HepG2 (cell line): ENCODE measurements around the gene TSC22D1. TPM values are rescaled to one million over a fixed set of nuclear protein-coding genes. Genes with fewer than 3 reads are reported as not detected.

ENCODE experiments used
- ATAC-seq: fragments of 200-7000 bp; cut with Tn5 transposase; 3 replicates; pipeline ENCODE4 v1.9.1; 2020; ENCODE audit warnings: mild to moderate bottlenecking, moderate library complexity
- BruUV-seq: library from RNA; stranded (reverse); fragments of 400-500 nt; replicated peaks from 2 replicates; lab custom pipeline; 2021; lab: Mats Ljungman, UMichigan
- CTCF ChIA-PET: fragments of 300-600 bp; formaldehyde crosslinking; extraction: SDS; loops from one replicate; lab custom pipeline; 2021; ENCODE audit warnings: low total read pairs, inconsistent platforms, low intra/inter-chr PET ratio; lab: Yijun Ruan, JAX
- POLR2A ChIA-PET: fragments of 350-600 bp; sonication (Branson Sonifier 250); formaldehyde crosslinking; loops from one replicate; lab custom pipeline; 2020; ENCODE audit warnings: antibody characterized with exemption, inconsistent platforms; lab: Yijun Ruan, JAX
- DNase-seq: peaks from one replicate; pipeline ENCODE4 v3.0.0-alpha.2; 2015; ENCODE audit warnings: low spot score
- FAIRE-seq: peaks from 3 replicates; lab custom pipeline; 2011; peaks lifted over from hg19 to GRCh38; lab: Jason Lieb, UNC
- H2AFZ ChIP-seq: one replicate; pipeline ENCODE4 v1.6.1; 2011; ENCODE audit warnings: low read length, inconsistent platforms
- H3K27ac ChIP-seq: fragments of 300-600 bp; 3 replicates; pipeline ENCODE4 v1.8.0; 2011; ENCODE audit warnings: mixed run types, mild to moderate bottlenecking, mixed read lengths, low read length, inconsistent platforms; ENCODE audit not compliant: insufficient read depth; ENCODE audit errors: extremely low read length
- H3K27me3 ChIP-seq, 2 experiments: fragments of 200-600 bp in 1 of 2; 2 replicates in 1 of 2; 3 replicates in 1 of 2; pipeline versions ENCODE4 v1.6.0 to v1.8.0; 2011; ENCODE audit warnings: low read length in 2 of 2, mild to moderate bottlenecking in 2 of 2, moderate library complexity in 2 of 2, inconsistent platforms in 1 of 2; ENCODE audit not compliant: insufficient read depth in 2 of 2, control insufficient read depth in 1 of 2
- H3K36me3 ChIP-seq, 2 experiments: fragments of 200-600 bp in 1 of 2; replicated peaks in 1 of 2; 2 replicates in 1 of 2; 3 replicates in 1 of 2; pipeline versions ENCODE4 v1.5.1 to v1.8.0; 2011; ENCODE audit warnings: low read length in 2 of 2, inconsistent platforms in 1 of 2; ENCODE audit not compliant: insufficient read depth in 2 of 2, control insufficient read depth in 1 of 2
- H3K4me1 ChIP-seq: 2 replicates; pipeline ENCODE4 v1.5.1; 2012; ENCODE audit warnings: low read length, inconsistent platforms; ENCODE audit not compliant: insufficient read depth
- H3K4me2 ChIP-seq: 2 replicates; pipeline ENCODE4 v1.6.0; 2011; ENCODE audit warnings: low read depth, low read length, inconsistent platforms
- H3K4me3 ChIP-seq, 3 experiments: fragments of 200-600 bp in 1 of 3; sonication (generic), shearing (Covaris generic) in 1 of 3; replicated peaks in 1 of 3; 2 replicates each; pipeline ENCODE4 v1.5.1; 2011 to 2016; ENCODE audit warnings: low read length in 3 of 3, inconsistent platforms in 2 of 3, low read depth in 2 of 3, mild to moderate bottlenecking in 2 of 3, control low read depth in 1 of 3, mixed read lengths in 1 of 3; ENCODE audit not compliant: insufficient read depth in 1 of 3
- H3K79me2 ChIP-seq: one replicate; pipeline ENCODE4 v1.6.1; 2011; ENCODE audit warnings: low read length, inconsistent platforms; ENCODE audit not compliant: insufficient read depth
- H3K9ac ChIP-seq: 2 replicates; pipeline ENCODE4 v1.6.0; 2011; ENCODE audit warnings: mild to moderate bottlenecking, low read depth, low read length, inconsistent platforms; ENCODE audit not compliant: insufficient read depth
- H3K9me3 ChIP-seq: 2 replicates; pipeline ENCODE4 v1.5.1; 2012; ENCODE audit warnings: mild to moderate bottlenecking, low read length
- H4K20me1 ChIP-seq: 2 replicates; pipeline ENCODE4 v1.6.0; 2011; ENCODE audit warnings: inconsistent platforms, mild to moderate bottlenecking, low read length, moderate library complexity; ENCODE audit not compliant: insufficient read depth
- ARID3A ChIP-seq: IDR thresholded peaks from 2 replicates; pipeline ENCODE4 v1.6.1; 2012; ENCODE audit warnings: low read depth, low read length, improper control_type of control experiment
- ASH2L ChIP-seq: fragments of 300-600, 200-600 bp; sonication (generic); IDR thresholded peaks from 2 replicates; pipeline ENCODE4 v1.7.0; 2017; ENCODE audit warnings: low read depth, mild to moderate bottlenecking, moderate library complexity, mixed read lengths, low read length; ENCODE audit not compliant: insufficient read length
- BRD4 ChIP-seq: sonication (generic); formaldehyde crosslinking; IDR thresholded peaks from 2 replicates; pipeline ENCODE4 v1.4.0; 2020; ENCODE audit warnings: missing genetic modification reagents
- KMT2A ChIP-seq: sonication (generic); formaldehyde crosslinking; IDR thresholded peaks from 2 replicates; pipeline ENCODE4 v1.4.0; 2020; ENCODE audit warnings: missing genetic modification reagents
- PHF21A ChIP-seq: sonication (generic); formaldehyde crosslinking; IDR thresholded peaks from 2 replicates; pipeline ENCODE4 v1.5.0; 2020; ENCODE audit warnings: mild to moderate bottlenecking, missing genetic modification reagents
- PRDM15 ChIP-seq: sonication (generic); formaldehyde crosslinking; IDR thresholded peaks from 2 replicates; pipeline ENCODE4 v1.4.0; 2020; ENCODE audit warnings: missing genetic modification reagents
- TIGD3 ChIP-seq: sonication (generic); formaldehyde crosslinking; IDR thresholded peaks from 2 replicates; pipeline ENCODE4 v1.5.1; 2020; ENCODE audit warnings: mild to moderate bottlenecking, missing genetic modification reagents, borderline replicate concordance
- ZBTB44 ChIP-seq: sonication (generic); formaldehyde crosslinking; IDR thresholded peaks from 2 replicates; pipeline ENCODE4 v1.4.0; 2020; ENCODE audit warnings: missing genetic modification reagents
- ZNF337 ChIP-seq: sonication (generic); formaldehyde crosslinking; IDR thresholded peaks from 2 replicates; pipeline ENCODE4 v1.5.1; 2020; ENCODE audit warnings: missing genetic modification reagents, low read depth, mild to moderate bottlenecking, borderline replicate concordance
- ZNF562 ChIP-seq: sonication (generic); formaldehyde crosslinking; IDR thresholded peaks from 2 replicates; pipeline ENCODE4 v1.8.0; 2022; ENCODE audit warnings: missing genetic modification reagents, borderline replicate concordance
- ZNF615 ChIP-seq: sonication (generic); formaldehyde crosslinking; IDR thresholded peaks from 2 replicates; pipeline ENCODE4 v1.5.0; 2020; ENCODE audit warnings: mild to moderate bottlenecking, missing genetic modification reagents, borderline replicate concordance
- ZNF883 ChIP-seq: sonication (generic); formaldehyde crosslinking; IDR thresholded peaks from 2 replicates; pipeline ENCODE4 v1.5.1; 2020; ENCODE audit warnings: mild to moderate bottlenecking, missing genetic modification reagents; ENCODE audit errors: not compliant biosample characterization
- ZSCAN25 ChIP-seq: sonication (generic); formaldehyde crosslinking; IDR thresholded peaks from 2 replicates; pipeline ENCODE4 v1.8.0; 2022; ENCODE audit warnings: mild to moderate bottlenecking, missing genetic modification reagents
- WGBS: methylation state at CpG from one replicate; pipeline ENCODE4 v1.1.6; 2017; ENCODE audit warnings: low lambda C conversion rate; 5-methylcytosine and 5-hydroxymethylcytosine counted together
- in situ Hi-C: cut with HindIII; loops from 2 replicates; pipeline ENCODE4 v1.10.0; 2017; ENCODE audit warnings: low pct_unique_long_range_greater_than_20kb; ENCODE audit not compliant: extremely low pct_ligation_motif_present
- intact Hi-C: fragments of 100-400 bp; cut with micrococcal nuclease; formaldehyde crosslinking; loops from one replicate; pipeline ENCODE4 v1.10.0; 2022; ENCODE audit not compliant: unreplicated experiment
- polyA plus RNA-seq, 8 experiments: library from polyadenylated mRNA; depleted of rRNA in 3 of 8; stranded (reverse) in 7 of 8; unstranded in 1 of 8; fragments of >200 nt; fragmentation: Illumina TruSeq in 4 of 8; extraction: Trizol in 4 of 8; gene quantifications; 2 replicates each; pipeline versions ENCODE4 v1.2.1 to v1.2.3, GENCODE V29; 2011 to 2016; ENCODE audit warnings: low read depth in 4 of 8, missing spikeins in 1 of 8, mixed read lengths in 1 of 8; ENCODE audit not compliant: insufficient read depth in 1 of 8
- total RNA-seq, 5 experiments: library from RNA; depleted of rRNA; stranded (reverse); fragments of >200 nt; fragmentation: Illumina TruSeq; extraction: Trizol; gene quantifications; 2 replicates each; pipeline ENCODE4 v1.2.3, GENCODE V29; 2016; ENCODE audit warnings: low read depth in 1 of 5
- TF ChIP-seq, protein P1 (sequence below): IDR thresholded peaks from 2 replicates; pipeline ENCODE4 v1.6.1; 2016; ENCODE audit warnings: mild to moderate bottlenecking, missing biosample characterization, missing genetic modification reagents

Gene TSC22D1
- total and polyA plus RNA-seq, 2 of the 13 experiments (the other 11 are each of a cell fraction or from before 2014, with no cell fraction given): 18.4 to 35.7 TPM

DNA sequence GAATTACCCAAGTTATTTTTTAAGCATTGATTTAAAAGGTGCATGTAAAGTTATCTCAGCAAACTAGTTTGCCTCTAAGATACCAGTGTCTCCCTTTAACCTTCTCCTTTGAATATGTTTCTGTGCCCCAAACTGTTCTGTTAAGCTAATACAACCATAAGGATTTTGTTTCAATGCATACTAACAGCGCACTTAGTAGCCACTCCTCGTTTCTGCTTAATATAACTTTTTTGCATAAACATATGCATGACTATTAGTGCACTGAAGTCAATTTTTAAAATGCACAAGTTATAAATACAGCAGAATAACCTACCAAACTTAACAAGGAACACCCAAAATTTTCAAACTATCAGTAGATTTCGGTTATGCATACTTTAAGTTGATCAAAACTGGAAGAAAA lies 123.1 kb downstream of the TSC22D1 start (continued):
- TF ChIP-seq, protein P1, sequence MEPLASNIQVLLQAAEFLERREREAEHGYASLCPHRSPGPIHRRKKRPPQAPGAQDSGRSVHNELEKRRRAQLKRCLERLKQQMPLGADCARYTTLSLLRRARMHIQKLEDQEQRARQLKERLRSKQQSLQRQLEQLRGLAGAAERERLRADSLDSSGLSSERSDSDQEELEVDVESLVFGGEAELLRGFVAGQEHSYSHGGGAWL (CRISPR knock-in tag): no peak
- TF ChIP-seq ZSCAN25 (CRISPR knock-in tag): no peak
- TF ChIP-seq PHF21A (CRISPR knock-in tag): no peak
- TF ChIP-seq ZBTB44: no peak
- no peak for TF ChIP-seq ARID3A
- TF ChIP-seq ZNF337 (CRISPR knock-in tag): no peak
- TF ChIP-seq ASH2L: no peak
- TF ChIP-seq ZNF883 (CRISPR knock-in tag): no peak
- TF ChIP-seq ZNF615: no peak
- TF ChIP-seq, all 625 proteins: peak for 0

GRCh38 chr13:44452418-44452817 lies 123.7 kb downstream of the TSC22D1 start:
- no peak for DNase-seq
- Histone ChIP-seq H3K9me3 (no peaks in the 10 kb centered on the region), H3K79me2 (no peaks in the 10 kb centered on the region), H3K9ac (no peak overlapping the region), H2AFZ (no peak overlapping the region), H3K27me3 (no peaks in the 10 kb centered on the region), H3K36me3 (no peaks in the 10 kb centered on the region), H3K4me1 (peaks cover 40% of the 10 kb centered on the region), H4K20me1 (no peaks in the 10 kb centered on the region), H3K4me3 (no peak overlapping the region), H3K27ac (no peak overlapping the region), H3K4me2 (no peak overlapping the region)
- in situ Hi-C loops (no loop called here), intact Hi-C loops (no loop called here)
- no peak for FAIRE-seq
- ChIA-PET CTCF (no interaction called here), POLR2A (no interaction called here)
- no peak for ATAC-seq
- TF ChIP-seq KMT2A (no peak), TIGD3 (CRISPR knock-in tag) (no peak), BRD4 (CRISPR knock-in tag) (no peak), PRDM15 (CRISPR knock-in tag) (no peak), ZNF562 (CRISPR knock-in tag) (no peak)
- no TSS peak for BruUV-seq
- 90% methylated on average over 5 of the region's 7 CpGs for WGBS
